ENCODE results near the gene SGCA.

The SGCA gene

GRCh38 chr17:50177983-50178834, 12.4 kb downstream of the SGCA start:
- Histone ChIP-seq H3K79me2 (ENCODE audit: control insufficient read depth, low read length) (no peaks in the 10 kb centered on the region), H3K27ac (ENCODE audit: low read depth, low read length) (no peak overlapping the region), H3K4me1 (ENCODE audit: control insufficient read depth, low read length) (peaks cover 15% of the 10 kb centered on the region), H3K27me3 (ENCODE audit: control insufficient read depth, low read length) (no peaks in the 10 kb centered on the region), H3K4me3 (ENCODE audit: low read length) (no peak overlapping the region), H3F3A (ENCODE audit: control insufficient read depth, insufficient read depth) (no peaks in the 10 kb centered on the region), H3K36me3 (ENCODE audit: control insufficient read depth, low read length) (no peaks in the 10 kb centered on the region), H3K9me3 (ENCODE audit: control insufficient read depth, insufficient read depth, low read length) (no peaks in the 10 kb centered on the region), H3K9me2 (replicated peaks; ENCODE audit: control insufficient read depth, low read length) (no peaks in the 10 kb centered on the region), H3K4me2 (ENCODE audit: low read length) (peak overlapping the region; percentile 54), H4K20me1 (ENCODE audit: control insufficient read depth, insufficient read depth, low read depth, low read length) (no peaks in the 10 kb centered on the region)
- TF ChIP-seq CTCF (IDR thresholded peaks at IDR 0.05; ENCODE audit: low read depth, low read length, poor library complexity, severe bottlenecking) (peak; percentile 79), EZH2phosphoT487 (IDR thresholded peaks at IDR 0.05; ENCODE audit: borderline replicate concordance, low read length) (no peak)

- peaks cover 2% of the 10 kb centered on the region; the same call in 1 of the 2 replicates for H3F3A ChIP-seq (ENCODE audit: control insufficient read depth, insufficient read depth)
- TF ChIP-seq EZH2phosphoT487 (IDR thresholded peaks at IDR 0.05; ENCODE audit: borderline replicate concordance, low read length) (no peak), CTCF (IDR thresholded peaks at IDR 0.05; ENCODE audit: low read depth, low read length, poor library complexity, severe bottlenecking) (no peak)
- H3K79me2 ChIP-seq (ENCODE audit: control insufficient read depth, low read length): no peaks in the 10 kb centered on the region
- H3K4me1 ChIP-seq (ENCODE audit: control insufficient read depth, low read length): peaks cover 34% of the 10 kb centered on the region
- H3K27ac ChIP-seq (ENCODE audit: low read depth, low read length): no peak overlapping the region
- H3K4me3 ChIP-seq (ENCODE audit: low read length): no peak overlapping the region
- no peaks in the 10 kb centered on the region for H4K20me1 ChIP-seq (ENCODE audit: control insufficient read depth, insufficient read depth, low read depth, low read length)
- H3K9me3 ChIP-seq (ENCODE audit: control insufficient read depth, insufficient read depth, low read length): no peaks in the 10 kb centered on the region
- H3K36me3 ChIP-seq (ENCODE audit: control insufficient read depth, low read length): no peaks in the 10 kb centered on the region
- no peak overlapping the region for H3K4me2 ChIP-seq (ENCODE audit: low read length)
- H3K9me2 ChIP-seq (replicated peaks; ENCODE audit: control insufficient read depth, low read length): no peaks in the 10 kb centered on the region
- H3K27me3 ChIP-seq (ENCODE audit: control insufficient read depth, low read length): no peaks in the 10 kb centered on the region
Measured at GRCh38 chr17:50180111-50180510, 14.3 kb downstream of the SGCA start.

GRCh38 chr17:50180620-50181019, 14.8 kb downstream of the SGCA start:
- peaks cover 39% of the 10 kb centered on the region for H3K4me1 ChIP-seq (ENCODE audit: control insufficient read depth, low read length)
- no peak overlapping the region for H3K4me2 ChIP-seq (ENCODE audit: low read length)
- TF ChIP-seq EZH2phosphoT487 (IDR thresholded peaks at IDR 0.05; ENCODE audit: borderline replicate concordance, low read length) (no peak), CTCF (IDR thresholded peaks at IDR 0.05; ENCODE audit: low read depth, low read length, poor library complexity, severe bottlenecking) (no peak)
- H3K4me3 ChIP-seq (ENCODE audit: low read length): no peak overlapping the region
- no peaks in the 10 kb centered on the region for H3K36me3 ChIP-seq (ENCODE audit: control insufficient read depth, low read length)
- H3F3A ChIP-seq (ENCODE audit: control insufficient read depth, insufficient read depth): peaks cover 2% of the 10 kb centered on the region; the same call in 1 of the 2 replicates
- H3K9me3 ChIP-seq (ENCODE audit: control insufficient read depth, insufficient read depth, low read length): no peaks in the 10 kb centered on the region
- no peaks in the 10 kb centered on the region for H3K27me3 ChIP-seq (ENCODE audit: control insufficient read depth, low read length)
- H3K79me2 ChIP-seq (ENCODE audit: control insufficient read depth, low read length): no peaks in the 10 kb centered on the region
- H3K27ac ChIP-seq (ENCODE audit: low read depth, low read length): no peak overlapping the region
- no peaks in the 10 kb centered on the region for H3K9me2 ChIP-seq (replicated peaks; ENCODE audit: control insufficient read depth, low read length)
- no peaks in the 10 kb centered on the region for H4K20me1 ChIP-seq (ENCODE audit: control insufficient read depth, insufficient read depth, low read depth, low read length)
